Heart left ventricle (tissue), 16 donors: ENCODE measurements around the gene MYH15. TPM values are rescaled to one million over a fixed set of nuclear protein-coding genes. Genes with fewer than 3 reads are reported as not detected.
A peak's percentile ranks its signal among the peaks of the same experiment; 100 is the strongest.

Experiments used
- ATAC-seq, 4 donors: fragments of 200-7000 bp; cut with Tn5 transposase; one replicate each; pipeline ENCODE4 v1.9.1; 2020 to 2022; ENCODE audit warnings: moderate library complexity in 4 of 4, mild to moderate bottlenecking in 3 of 4, moderate number of reproducible peaks in 1 of 4
- DNase-seq, 5 donors: peaks; one replicate each; pipeline ENCODE4 v3.0.0-alpha.2; 2020
- H3K27ac ChIP-seq, 12 donors: fragments of 200-600 bp; sonication (generic) in 4 of 12; one replicate each; pipeline versions ENCODE4 v1.5.0 to v1.8.0; 2016 to 2022; ENCODE audit warnings: mild to moderate bottlenecking in 2 of 12
- H3K27me3 ChIP-seq, 9 donors: fragments of 200-600 bp; sonication (generic) in 2 of 9; one replicate each; pipeline versions ENCODE4 v1.5.1 to v1.8.0; 2016 to 2022; ENCODE audit warnings: mild to moderate bottlenecking in 3 of 9
- H3K36me3 ChIP-seq, 9 donors: fragments of 200-600 bp; sonication (generic) in 2 of 9; one replicate each; pipeline versions ENCODE4 v1.5.0 to v1.8.0; 2018 to 2022; ENCODE audit warnings: mild to moderate bottlenecking in 2 of 9
- H3K4me1 ChIP-seq, 12 donors: fragments of 200-600 bp; sonication (generic) in 4 of 12; one replicate each; pipeline versions ENCODE4 v1.5.0 to v1.8.0; 2016 to 2022; ENCODE audit warnings: mild to moderate bottlenecking in 3 of 12
- H3K4me3 ChIP-seq, 12 donors: fragments of 200-600 bp; sonication (generic) in 4 of 12; one replicate each; pipeline versions ENCODE4 v1.5.0 to v1.8.0; 2017 to 2022; ENCODE audit warnings: mild to moderate bottlenecking in 9 of 12, moderate library complexity in 4 of 12
- H3K9me3 ChIP-seq, 12 donors: fragments of 200-600 bp; sonication (generic) in 4 of 12; one replicate each; pipeline versions ENCODE4 v1.5.0 to v1.8.0; 2016 to 2022; ENCODE audit warnings: mild to moderate bottlenecking in 1 of 12
- POLR2A ChIP-seq, 2 donors: fragments of 450-650 bp; IDR thresholded peaks; one replicate each; pipeline ENCODE4 v1.6.1; 2017; ENCODE audit warnings: antibody characterized with exemption in 2 of 2, mild to moderate bottlenecking in 2 of 2, moderate library complexity in 2 of 2
- WGBS, 4 donors: extraction: QIAGEN DNeasy Blood & Tissue Kit in 2 of 4; methylation state at CpG; one replicate each; pipeline versions ENCODE4 v1.1.5 to v1.1.7; 2013 to 2018; 5-methylcytosine and 5-hydroxymethylcytosine counted together
- intact Hi-C, 10 donors: fragments of 100-400 bp; cut with DNase I; formaldehyde crosslinking; loops; one replicate each; pipeline versions ENCODE4 v1.11.1 to v1.14.2; 2022
- polyA plus RNA-seq, 2 donors: library from polyadenylated mRNA; stranded (reverse); fragments of 200-250 nt; gene quantifications; one replicate each; pipeline ENCODE4 v1.2.3, GENCODE V29; 2013
- total RNA-seq, 9 donors: library from RNA; depleted of rRNA in 2 of 9; stranded (reverse); fragments of >200 nt in 2 of 9; fragmentation: NEBNext Ultra II Directional in 3 of 9; extraction: Animal tissue kit (Norgen Biotek cat#: 25700) in 3 of 9; gene quantifications; one replicate each; pipeline versions ENCODE4 v1.1.0 to v1.2.4, GENCODE V29; 2016 to 2023
- TF ChIP-seq, protein P1 (sequence below), 12 donors: fragments of 200-600 bp; sonication (generic) in 4 of 12; IDR thresholded peaks; one replicate each; pipeline versions ENCODE4 v1.5.0 to v1.8.0; 2018 to 2022; ENCODE audit warnings: antibody characterized with exemption in 12 of 12, mild to moderate bottlenecking in 5 of 12
- donor health status: ischemic (EF 13 %, LVEDD 7.1; RV severe dilation, severe dysfunction).
- donor health status: healthy with polysubstance abuse.
- donor health status: DM: no; HTN: yes; CAD: no.
- donor health status: DM: no; HTN: no; CAD: no.
- donor health status: ischemic (EF 25% LVEDD 6.9; RV normal size, moderate dysfunction).
- donor health status: ischemic (EF 25% LVEDD 5.7; RV mildly dilated, moderate dysfunction).
- donor health status: healthy.
- donor health status: DM: yes; HTN: yes; CAD: no.
- donor health status: ischemic (EF 35%, LVEDD 5.7; RV mildly dilated, moderate dysfunction).
- donor health status: nonischemic (EF 11% LVEDD 7.7; RV severe dilation, severe dysfunction).
- donor health status: DM: yes; HTN: yes; CAD: no.
- donor health status: PGD.
- donor health status: ischemic (EF 29% LVEDD 5.4; RV normal size, mild dysfunction).
- donor health status: nonischemic (EF 23%, LVEDD 6.1; RV moderate dilation, normal function).

MYH15 gene
- total and polyA plus RNA-seq, 11 donors, result 0.08 to 1.2 (median 0.27) TPM

DNA sequence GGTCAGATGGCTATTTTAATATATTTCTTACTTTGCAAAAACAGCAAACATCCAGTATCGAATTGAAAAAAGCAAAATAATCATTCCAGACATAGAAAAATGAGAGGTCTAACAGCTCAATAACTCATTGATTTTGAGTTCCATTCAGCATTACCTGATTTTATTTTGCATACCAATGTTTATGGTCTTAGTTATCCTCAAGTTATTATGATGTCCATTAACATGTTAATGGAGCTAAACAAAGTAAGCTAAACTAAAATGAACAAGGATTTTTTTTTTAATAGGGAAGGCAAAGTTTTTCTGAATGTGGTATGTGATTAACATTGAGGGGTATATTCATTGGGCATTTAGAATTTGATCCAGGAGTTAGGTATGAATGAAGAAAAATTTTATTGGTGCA is 13.1 kb downstream of the MYH15 start:
- H3K27ac ChIP-seq, result no peak overlapping the region
- no peak overlapping the region for H3K4me3 ChIP-seq
- ATAC-seq (no peak), DNase-seq (no peak)
- WGBS, 4 donors, result 90 to 100% (median 96%) methylated on average over 1 of the region's 1 CpG
- no peaks in the 10 kb centered on the region for H3K9me3 ChIP-seq
- H3K4me1 ChIP-seq, result peaks cover 0 to 8% (median 0%) of the 10 kb centered on the region in 12 donors
- H3K27me3 ChIP-seq, result no peaks in the 10 kb centered on the region
- no peaks in the 10 kb centered on the region for H3K36me3 ChIP-seq
- intact Hi-C loops, result loop anchor here in 2 of 10 donors (10.0 kb wide), 1 partner anchor 418 kb away; no protein-coding TSS in a partner anchor
- TF ChIP-seq, protein P1, sequence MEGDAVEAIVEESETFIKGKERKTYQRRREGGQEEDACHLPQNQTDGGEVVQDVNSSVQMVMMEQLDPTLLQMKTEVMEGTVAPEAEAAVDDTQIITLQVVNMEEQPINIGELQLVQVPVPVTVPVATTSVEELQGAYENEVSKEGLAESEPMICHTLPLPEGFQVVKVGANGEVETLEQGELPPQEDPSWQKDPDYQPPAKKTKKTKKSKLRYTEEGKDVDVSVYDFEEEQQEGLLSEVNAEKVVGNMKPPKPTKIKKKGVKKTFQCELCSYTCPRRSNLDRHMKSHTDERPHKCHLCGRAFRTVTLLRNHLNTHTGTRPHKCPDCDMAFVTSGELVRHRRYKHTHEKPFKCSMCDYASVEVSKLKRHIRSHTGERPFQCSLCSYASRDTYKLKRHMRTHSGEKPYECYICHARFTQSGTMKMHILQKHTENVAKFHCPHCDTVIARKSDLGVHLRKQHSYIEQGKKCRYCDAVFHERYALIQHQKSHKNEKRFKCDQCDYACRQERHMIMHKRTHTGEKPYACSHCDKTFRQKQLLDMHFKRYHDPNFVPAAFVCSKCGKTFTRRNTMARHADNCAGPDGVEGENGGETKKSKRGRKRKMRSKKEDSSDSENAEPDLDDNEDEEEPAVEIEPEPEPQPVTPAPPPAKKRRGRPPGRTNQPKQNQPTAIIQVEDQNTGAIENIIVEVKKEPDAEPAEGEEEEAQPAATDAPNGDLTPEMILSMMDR (IDR thresholded peaks at IDR 0.05), result no peak
- TF ChIP-seq POLR2A (IDR thresholded peaks at IDR 0.05), result no peak

GRCh38 chr3:108495717-108496116 is 14.7 kb downstream of the MYH15 start:
- H3K4me3 ChIP-seq, result no peak overlapping the region
- ATAC-seq (no peak), DNase-seq (no peak)
- intact Hi-C loops, result loop anchor here in 2 of 10 donors (10.0 kb wide), 1 partner anchor 419 kb away; no protein-coding TSS in a partner anchor
- TF ChIP-seq, protein P1 (IDR thresholded peaks at IDR 0.05), result no peak
- no peak for TF ChIP-seq POLR2A (IDR thresholded peaks at IDR 0.05)
- 68 to 83% (median 72%) methylated on average over 6 of the region's 6 CpGs for WGBS, 4 donors
- H3K36me3 ChIP-seq, result no peaks in the 10 kb centered on the region
- H3K9me3 ChIP-seq, result no peaks in the 10 kb centered on the region
- peaks cover 0 to 8% (median 0%) of the 10 kb centered on the region in 12 donors for H3K4me1 ChIP-seq
- H3K27me3 ChIP-seq, result no peaks in the 10 kb centered on the region
- no peak overlapping the region for H3K27ac ChIP-seq

- ATAC-seq (no peak), DNase-seq (no peak)
- Histone ChIP-seq H3K27me3 (no peaks in the 10 kb centered on the region), H3K36me3 (no peaks in the 10 kb centered on the region), H3K4me1 (peaks cover 0 to 9% (median 0%) of the 10 kb centered on the region in 12 donors), H3K4me3 (no peak overlapping the region), H3K9me3 (no peaks in the 10 kb centered on the region), H3K27ac (peak overlapping the region in 2 of 12 donors; percentile 0 to 24)
- 56 to 69% (median 63%) methylated on average over 3 of the region's 3 CpGs for WGBS, 4 donors
- no peak for TF ChIP-seq POLR2A (IDR thresholded peaks at IDR 0.05)
- TF ChIP-seq, protein P1 (IDR thresholded peaks at IDR 0.05), result no peak
- intact Hi-C loops, result loop anchor here in 2 of 10 donors (10.0 kb wide), 1 partner anchor 420 kb away; no protein-coding TSS in a partner anchor
These were observed 15.4 kb downstream of the MYH15 start for GRCh38 chr3:108494906-108495531.

DNA sequence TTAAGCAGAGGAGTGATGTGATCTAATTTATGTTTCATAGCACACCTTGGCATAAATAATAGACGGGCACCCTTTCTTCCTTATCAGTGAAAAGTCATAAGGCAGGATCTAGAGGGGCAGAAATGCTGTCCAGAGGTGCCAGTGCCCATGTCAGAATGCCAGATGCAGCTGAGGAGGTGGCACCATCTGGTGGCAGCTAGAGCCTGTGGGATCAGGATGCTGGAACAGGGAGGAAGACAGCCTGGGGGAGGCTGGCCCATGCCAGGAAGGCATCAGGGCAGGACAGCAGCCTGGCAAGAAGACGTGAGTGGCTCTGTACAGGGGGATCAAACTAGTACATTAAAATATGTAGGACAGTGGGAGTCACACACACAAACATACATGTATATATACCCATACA is 16.5 kb downstream of the MYH15 start:
- no peaks in the 10 kb centered on the region for H3K36me3 ChIP-seq
- intact Hi-C loops, result loop anchor here in 2 of 10 donors (10.0 kb wide), 1 partner anchor 421 kb away; no protein-coding TSS in a partner anchor
- ATAC-seq (peak in 2 of 4 donors; percentile 41 to 53), DNase-seq (peak in 2 of 5 donors; percentile 31 to 48)
- H3K4me3 ChIP-seq, result no peak overlapping the region
- TF ChIP-seq, protein P1 (IDR thresholded peaks at IDR 0.05), result peak in 6 of 12 donors; percentile 8 to 42 (median 28)
- no peak for TF ChIP-seq POLR2A (IDR thresholded peaks at IDR 0.05)
- no peaks in the 10 kb centered on the region for H3K27me3 ChIP-seq
- H3K9me3 ChIP-seq, result no peaks in the 10 kb centered on the region
- WGBS, 4 donors, result 65 to 73% (median 69%) methylated on average over 2 of the region's 2 CpGs
- no peak overlapping the region for H3K27ac ChIP-seq
- H3K4me1 ChIP-seq, result peaks cover 0 to 12% (median 0%) of the 10 kb centered on the region in 12 donors
